H1 (cell line): Measurements from ENCODE around the gene SOX14. TPM values are rescaled to one million over a fixed set of nuclear protein-coding genes. Genes with fewer than 3 reads are reported as not detected.

Experiments
- CBX8 ChIP-seq: fragments of 300-800, 300-1000 bp; sonication (generic); IDR thresholded peaks from 2 replicates; pipeline ENCODE4 v1.7.1; 2016; ENCODE audit warnings: low read depth, low read length, borderline replicate concordance
- CEBPB ChIP-seq: IDR thresholded peaks from 2 replicates; pipeline ENCODE4 v1.6.1; 2012; ENCODE audit warnings: low read depth, low read length
- HDAC6 ChIP-seq: IDR thresholded peaks from one replicate; pipeline ENCODE4 v1.7.1; 2012; ENCODE audit warnings: low read depth, mild to moderate bottlenecking, inconsistent platforms, low read length, moderate library complexity
- KDM1A ChIP-seq: fragments of 200-600, 300-600 bp; sonication (generic); IDR thresholded peaks from 2 replicates; pipeline ENCODE4 v1.7.1; 2016; ENCODE audit warnings: mild to moderate bottlenecking, low read length, borderline replicate concordance
- NANOG ChIP-seq: IDR thresholded peaks from 2 replicates; pipeline ENCODE4 v1.6.1; 2011; ENCODE audit warnings: low read length, low read depth, mild to moderate bottlenecking, inconsistent platforms; ENCODE audit not compliant: insufficient read depth, poor library complexity, severe bottlenecking
- PHF8 ChIP-seq: fragments of 200-600 bp; sonication (generic); conservative IDR thresholded peaks from 2 replicates; pipeline ENCODE4 v1.7.1; 2012; ENCODE audit warnings: low read depth, mild to moderate bottlenecking, inconsistent platforms, low read length, moderate library complexity
- POLR2AphosphoS5 ChIP-seq: IDR thresholded peaks from 2 replicates; pipeline ENCODE4 v1.6.1; 2011; ENCODE audit warnings: low read depth, low read length
- polyA plus RNA-seq, 7 experiments: library from polyadenylated mRNA; depleted of rRNA in 3 of 7; stranded (reverse) in 5 of 7; unstranded in 2 of 7; fragments of >200 nt in 5 of 7; fragments of 200-250 nt in 2 of 7; gene quantifications; 1 replicate in 5 of 7; 2 replicates in 1 of 7; 4 replicates in 1 of 7; pipeline versions ENCODE4 v1.2.1 to v1.2.3, GENCODE V29; 2011 to 2013; ENCODE audit warnings: missing spikeins in 2 of 7, mixed read lengths in 2 of 7
- total RNA-seq: library from RNA; stranded (reverse); fragmentation: NEBNext Ultra II Directional; extraction: Animal tissue kit (Norgen Biotek cat#: 25700); gene quantifications from 2 replicates; pipeline ENCODE4 v1.2.1, GENCODE V29; 2021

SOX14 gene
- total and polyA plus RNA-seq, 2 of the 8 experiments (the other 6 are each of a cell fraction or from before 2014, with no cell fraction given) = 0.03 to 0.50 TPM

- TF ChIP-seq HDAC6 (no peak), POLR2AphosphoS5 (no peak), NANOG (no peak), CBX8 (no peak), KDM1A (no peak), CEBPB (no peak), PHF8 (no peak)
Measured at GRCh38 chr3:137796993-137797392, 32.9 kb downstream of the SOX14 start (continued).
